Gastrocnemius medialis (tissue), 4 donors: ENCODE measurements around the gene RSAD1. TPM values are rescaled to one million over a fixed set of nuclear protein-coding genes. Genes with fewer than 3 reads are reported as not detected.

Source experiments
- ATAC-seq, 2 donors: fragments of 150-250 bp; one replicate each; pipeline ENCODE4 v1.9.1; 2016
- DNase-seq, 2 donors: peaks; one replicate each; pipeline ENCODE4 v3.0.0-alpha.2; 2019
- H3K27ac ChIP-seq, 4 donors: fragments of 200-600 bp; sonication (generic); 1 replicate in 1 of 4; 2 replicates in 3 of 4; pipeline ENCODE4 v1.5.1; 2016 to 2018; ENCODE audit warnings: mild to moderate bottlenecking in 2 of 4, moderate library complexity in 1 of 4
- H3K27me3 ChIP-seq, 3 donors: fragments of 200-600 bp; sonication (generic) in 2 of 3; 1 replicate in 1 of 3; 2 replicates in 2 of 3; pipeline versions ENCODE4 v1.5.1 to v1.6.0; 2016 to 2019; ENCODE audit warnings: mild to moderate bottlenecking in 1 of 3, moderate library complexity in 1 of 3
- H3K36me3 ChIP-seq, 2 donors: fragments of 200-600 bp; sonication (generic) in 1 of 2; one replicate each; pipeline ENCODE4 v1.5.1; 2017 to 2018
- H3K4me1 ChIP-seq, 2 donors: fragments of 200-600 bp; sonication (generic) in 1 of 2; one replicate each; pipeline ENCODE4 v1.5.1; 2016 to 2017; ENCODE audit warnings: mild to moderate bottlenecking in 2 of 2
- H3K4me3 ChIP-seq, 4 donors: fragments of 200-600 bp; sonication (generic) in 3 of 4; 1 replicate in 1 of 4; 2 replicates in 3 of 4; pipeline ENCODE4 v1.5.1; 2016 to 2019; ENCODE audit warnings: mild to moderate bottlenecking in 2 of 4
- H3K9me3 ChIP-seq, 3 donors: fragments of 200-600 bp; sonication (generic) in 2 of 3; 1 replicate in 1 of 3; 2 replicates in 2 of 3; pipeline ENCODE4 v1.5.1; 2016 to 2019
- CTCF ChIP-seq, 5 experiments: fragments of 450-650 bp in 3 of 5; fragments of 200-600 bp in 2 of 5; sonication (generic) in 2 of 5; IDR thresholded peaks in 4 of 5; conservative IDR thresholded peaks in 1 of 5; 1 replicate in 4 of 5; 2 replicates in 1 of 5; pipeline ENCODE4 v1.5.1; 2016 to 2019; ENCODE audit warnings: antibody characterized with exemption in 5 of 5, mild to moderate bottlenecking in 3 of 5, moderate library complexity in 3 of 5
- POLR2A ChIP-seq, 2 donors: fragments of 450-650 bp; IDR thresholded peaks; one replicate each; pipeline ENCODE4 v1.6.1; 2017; ENCODE audit warnings: antibody characterized with exemption in 2 of 2, mild to moderate bottlenecking in 2 of 2, moderate library complexity in 2 of 2
- in situ Hi-C, 4 donors: fragments of 200-750 bp; cut with MboI; loops; one replicate each; pipeline versions ENCODE4 v1.15.0 to v1.8.0; 2017; ENCODE audit warnings: low sequenced_read_pairs in 4 of 4
- intact Hi-C: fragments of 100-400 bp; cut with DNase I; formaldehyde crosslinking; loops from one replicate; pipeline ENCODE4 v1.15.1; 2023; ENCODE audit warnings: low total_unique reads
- total RNA-seq, 4 donors: library from RNA; depleted of rRNA; stranded (reverse); fragments of >200 nt; gene quantifications; one replicate each; pipeline versions ENCODE4 v1.1.0 to v1.2.3, GENCODE V29; 2016

Gene RSAD1
- total RNA-seq = 10 to 100 TPM; 27.1 to 67.4 (median 52.7) TPM

GRCh38 chr17:50478391-50479381, at the start of gene RSAD1:
Gene RSAD1 (plus strand): TSS chr17:50478860. CDS start chr17:50478885, 25 bp downstream.
- H3K4me1 ChIP-seq = peaks cover 32 to 39% of the 10 kb centered on the region in 2 donors
- peak; percentile 62 to 71 for ATAC-seq
- DNase-seq = peak; percentile 77 to 89
- intact Hi-C loops (loop anchor here (2.0 to 10.0 kb wide), 4 partner anchors 52 to 476 kb away; partner anchors contain the start of genes ACSF2, EME1 and MRPL27), in situ Hi-C loops (loop anchor here in 2 of 4 donors (10.0 to 25.0 kb wide), 2 partner anchors 54 to 91 kb away; partner anchors contain the start of genes ACSF2 (in 1 of the 2) and LRRC59 (in 1 of the 2))
- TF ChIP-seq POLR2A (IDR thresholded peaks at IDR 0.05) = peak; percentile 93 to 97
- TF ChIP-seq CTCF (IDR thresholded peaks at IDR 0.05 in 4 of 5, conservative IDR thresholded peaks at IDR 0.05 in 1 of 5) = peak; percentile 81 to 96 (median 95)
- peak within 1 kb of the TSS; percentile 95 to 98 (median 97) for H3K27ac ChIP-seq
- peaks cover 0 to 10% of the 10 kb centered on the region in 2 donors for H3K36me3 ChIP-seq
- peak within 1 kb of the TSS; percentile 72 to 91 (median 82) for H3K4me3 ChIP-seq
- H3K9me3 ChIP-seq = no peaks in the 10 kb centered on the region
- no peaks in the 10 kb centered on the region for H3K27me3 ChIP-seq

GRCh38 chr17:50429793-50430192, 48.9 kb upstream of the RSAD1 start:
- no peak for ATAC-seq
- H3K9me3 ChIP-seq = no peaks in the 10 kb centered on the region
- no peak for DNase-seq
- H3K36me3 ChIP-seq = no peaks in the 10 kb centered on the region
- TF ChIP-seq POLR2A (IDR thresholded peaks at IDR 0.05) = no peak
- no peak for TF ChIP-seq CTCF (IDR thresholded peaks at IDR 0.05 in 4 of 5, conservative IDR thresholded peaks at IDR 0.05 in 1 of 5)
- H3K4me1 ChIP-seq = peaks cover 75 to 77% of the 10 kb centered on the region in 2 donors
- H3K4me3 ChIP-seq = no peak overlapping the region
- no peaks in the 10 kb centered on the region for H3K27me3 ChIP-seq
- intact Hi-C loops = loop anchor here (5.0 to 10.0 kb wide), 3 partner anchors 252 to 515 kb away; partner anchors contain the start of gene PDK2
- peak overlapping the region; percentile 93 to 96 (median 94) for H3K27ac ChIP-seq
- in situ Hi-C loops = loop anchor here in 1 of 4 donors (10.0 kb wide), 1 partner anchor 45 kb away; the partner anchor contains the start of gene RSAD1

DNA sequence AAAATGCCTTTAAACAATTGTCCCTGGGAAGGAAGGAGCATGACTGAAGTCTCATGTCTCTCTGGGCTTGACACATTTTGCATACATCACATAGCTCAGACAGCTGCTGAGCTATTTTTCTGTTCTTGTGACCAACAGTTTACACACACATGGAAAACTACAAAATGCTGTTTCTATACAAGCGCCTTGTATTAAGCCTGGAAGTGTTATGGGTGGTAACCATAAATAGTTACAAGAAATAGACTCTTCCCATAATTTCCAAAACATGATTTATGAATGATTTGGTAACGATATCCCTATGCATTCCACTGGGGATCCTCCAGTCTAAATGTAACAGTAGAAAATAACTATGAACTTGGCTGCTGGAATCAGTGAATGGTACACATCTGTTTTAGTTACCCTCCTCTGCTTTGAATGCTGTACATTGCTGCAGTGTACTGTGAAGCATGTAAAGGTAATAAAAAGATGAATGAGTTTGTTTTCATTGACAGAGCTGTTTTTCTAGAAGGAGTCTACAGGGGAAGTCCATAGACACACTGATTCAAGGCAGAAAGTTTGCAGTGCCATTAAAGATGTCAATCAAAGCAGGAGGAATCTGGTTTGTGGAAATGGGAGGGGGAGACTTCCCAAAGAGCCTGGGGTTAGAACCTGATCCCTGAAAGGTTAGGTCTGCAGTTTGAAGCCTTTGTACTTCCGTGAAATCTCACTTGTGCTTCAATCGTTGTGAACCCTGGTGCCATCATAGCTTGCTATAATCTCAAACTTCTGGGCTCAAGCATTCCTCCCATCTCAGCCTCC, 47.6 kb upstream of the RSAD1 start:
- Histone ChIP-seq H3K4me1 (peaks cover 68 to 69% of the 10 kb centered on the region in 2 donors), H3K36me3 (no peaks in the 10 kb centered on the region), H3K4me3 (no peak overlapping the region), H3K9me3 (no peaks in the 10 kb centered on the region), H3K27me3 (no peaks in the 10 kb centered on the region), H3K27ac (peak overlapping the region; percentile 93 to 96 (median 94))
- no peak for ATAC-seq
- no peak for DNase-seq
- in situ Hi-C loops (no loop called here), intact Hi-C loops (no loop called here)
- TF ChIP-seq POLR2A (IDR thresholded peaks at IDR 0.05) = no peak
- peak in 1 of 5 experiments; percentile 11 for TF ChIP-seq CTCF (IDR thresholded peaks at IDR 0.05 in 4 of 5, conservative IDR thresholded peaks at IDR 0.05 in 1 of 5)

- TF ChIP-seq CTCF (IDR thresholded peaks at IDR 0.05 in 4 of 5, conservative IDR thresholded peaks at IDR 0.05 in 1 of 5) (peak in 1 of 5 experiments; percentile 15), POLR2A (IDR thresholded peaks at IDR 0.05) (no peak)
- Histone ChIP-seq H3K4me1 (peaks cover 65 to 66% of the 10 kb centered on the region in 2 donors), H3K27ac (peak overlapping the region; percentile 93 to 96 (median 94)), H3K9me3 (no peaks in the 10 kb centered on the region), H3K27me3 (no peaks in the 10 kb centered on the region), H3K4me3 (no peak overlapping the region), H3K36me3 (no peaks in the 10 kb centered on the region)
- DNase-seq (peak; percentile 53 to 74), ATAC-seq (peak; percentile 72 to 76)
- intact Hi-C loops (no loop called here), in situ Hi-C loops (no loop called here)
These were observed 46.4 kb upstream of the RSAD1 start for GRCh38 chr17:50432125-50432762.
